GM19351 (cell line): ENCODE results near the gene PRKCH.

ENCODE experiments used
- ATAC-seq: cut with Tn5 transposase; IDR thresholded peaks from one replicate; pipeline ENCODE4 v1.9.1; 2021; ENCODE audit warnings: mild to moderate bottlenecking, moderate library complexity; ENCODE audit not compliant: unreplicated experiment

Gene PRKCH

GRCh38 chr14:61335049-61335448 is 13.7 kb downstream of the PRKCH start:
- no peak for ATAC-seq

- ATAC-seq: no peak
These were observed 14.4 kb downstream of the PRKCH start for GRCh38 chr14:61335671-61336275.

GRCh38 chr14:61337893-61338292 is 16.5 kb downstream of the PRKCH start:
- ATAC-seq: no peak

GRCh38 chr14:61338457-61338856 is 17.1 kb downstream of the PRKCH start:
- no peak for ATAC-seq

- ATAC-seq: no peak
These were observed 20.2 kb downstream of the PRKCH start for GRCh38 chr14:61341275-61342206.

GRCh38 chr14:61342486-61342885 is 21.1 kb downstream of the PRKCH start:
- ATAC-seq: peak; percentile 38

GRCh38 chr14:61342932-61343331 is 21.6 kb downstream of the PRKCH start:
- peak; percentile 4 for ATAC-seq

GRCh38 chr14:61343471-61343870 is 22.1 kb downstream of the PRKCH start:
- ATAC-seq: no peak

GRCh38 chr14:61343991-61344405 is 22.6 kb downstream of the PRKCH start:
- ATAC-seq: no peak

GRCh38 chr14:61344437-61345150 is 23.2 kb downstream of the PRKCH start:
- ATAC-seq: peak; percentile 59

- peak; percentile 11 for ATAC-seq
These were observed 23.7 kb downstream of the PRKCH start for GRCh38 chr14:61345151-61345482.

GRCh38 chr14:61346221-61346620 is 24.8 kb downstream of the PRKCH start:
- no peak for ATAC-seq

GRCh38 chr14:61346793-61347192 is 25.4 kb downstream of the PRKCH start:
- ATAC-seq: no peak

GRCh38 chr14:61347826-61348443 is 26.6 kb downstream of the PRKCH start:
- ATAC-seq: no peak

- no peak for ATAC-seq
These were observed 29.3 kb downstream of the PRKCH start for GRCh38 chr14:61350427-61351270.

GRCh38 chr14:61351477-61351876 is 30.1 kb downstream of the PRKCH start:
- ATAC-seq: no peak

GRCh38 chr14:61355892-61356325 is 34.5 kb downstream of the PRKCH start:
- ATAC-seq: no peak

- ATAC-seq: no peak
These were observed 35.7 kb downstream of the PRKCH start for GRCh38 chr14:61357123-61357522.

- ATAC-seq: no peak
These were observed 37.3 kb downstream of the PRKCH start for GRCh38 chr14:61358554-61359226.
